HUES6 (cell line): ENCODE measurements around the gene TPM3.
"Not testable (repeated sequence)": the region's sequence is repeated elsewhere in the genome, so short reads cannot be mapped to it uniquely, and the experiment has no call there.

Source experiments
- H3K27ac ChIP-seq: 2 replicates; pipeline ENCODE4 v1.7.0; 2013; ENCODE audit warnings: low read depth, mild to moderate bottlenecking, low read length, inconsistent platforms
- H3K27me3 ChIP-seq: 2 replicates; pipeline ENCODE4 v1.6.1; 2013; ENCODE audit warnings: low read length; ENCODE audit not compliant: control insufficient read depth, insufficient read depth
- H3K36me3 ChIP-seq: 2 replicates; pipeline ENCODE4 v1.6.1; 2013; ENCODE audit warnings: low read length; ENCODE audit not compliant: control insufficient read depth, insufficient read depth
- H3K4me1 ChIP-seq: 2 replicates; pipeline ENCODE4 v1.6.1; 2013; ENCODE audit warnings: low read length; ENCODE audit not compliant: control insufficient read depth, insufficient read depth
- H3K4me3 ChIP-seq: 2 replicates; pipeline ENCODE4 v1.5.1; 2013; ENCODE audit warnings: low read depth, low read length
- H3K9ac ChIP-seq: one replicate; pipeline ENCODE4 v1.6.1; 2013; ENCODE audit warnings: mild to moderate bottlenecking, low read length
- H3K9me3 ChIP-seq: 2 replicates; pipeline ENCODE4 v1.6.1; 2013; ENCODE audit warnings: low read depth, low read length; ENCODE audit not compliant: control insufficient read depth, insufficient read depth

The TPM3 gene

DNA sequence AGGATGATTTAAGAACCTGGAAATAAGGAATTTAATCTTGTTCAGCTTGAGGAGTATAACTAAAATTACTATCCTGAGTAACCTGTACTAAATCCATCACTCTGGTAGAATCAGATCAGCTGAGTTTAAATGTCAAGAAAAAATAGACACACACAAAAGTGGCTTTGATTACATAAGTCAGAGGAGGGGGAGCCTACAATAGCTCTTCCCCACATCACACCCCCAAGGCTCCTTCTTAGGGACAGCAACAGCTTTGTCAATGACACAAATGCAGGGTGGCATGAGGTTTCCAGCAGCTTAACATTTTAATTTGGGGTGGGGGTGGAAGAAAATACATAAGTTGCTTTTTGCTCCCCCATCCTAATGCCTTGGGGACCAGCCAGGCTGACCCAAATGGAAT is 24.4 kb downstream of the TPM3 start:
- H3K36me3 ChIP-seq = peaks cover 99% of the 10 kb centered on the region
- H3K9ac ChIP-seq = no peak overlapping the region
- no peaks in the 10 kb centered on the region for H3K27me3 ChIP-seq
- no peak overlapping the region for H3K27ac ChIP-seq
- H3K9me3 ChIP-seq = no peaks in the 10 kb centered on the region
- no peaks in the 10 kb centered on the region for H3K4me1 ChIP-seq
- H3K4me3 ChIP-seq = no peak overlapping the region

DNA sequence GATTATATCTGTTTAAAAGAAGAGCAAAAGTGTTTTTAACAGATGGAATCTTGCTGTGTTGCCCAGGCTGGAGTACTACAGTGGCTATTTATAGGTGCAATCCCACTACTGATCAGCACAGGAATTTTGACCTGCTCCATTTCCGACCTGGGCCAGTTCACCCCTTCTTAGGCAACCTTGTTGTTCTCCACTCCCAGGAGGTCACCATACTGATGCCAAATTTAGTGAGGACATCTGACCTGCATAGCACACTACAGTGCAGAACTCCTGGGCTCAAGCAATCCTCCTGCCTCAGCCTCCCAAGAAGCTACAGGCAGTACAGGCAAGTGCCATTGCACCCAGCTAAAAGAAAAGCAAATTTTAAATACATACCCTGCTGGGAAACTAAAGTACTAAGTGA is 25.7 kb downstream of the TPM3 start:
- H3K4me3 ChIP-seq = no peak overlapping the region
- no peaks in the 10 kb centered on the region for H3K27me3 ChIP-seq
- H3K9me3 ChIP-seq = no peaks in the 10 kb centered on the region
- no peaks in the 10 kb centered on the region for H3K4me1 ChIP-seq
- H3K9ac ChIP-seq = no peak overlapping the region
- H3K27ac ChIP-seq = no peak overlapping the region
- peaks cover 99% of the 10 kb centered on the region for H3K36me3 ChIP-seq

DNA sequence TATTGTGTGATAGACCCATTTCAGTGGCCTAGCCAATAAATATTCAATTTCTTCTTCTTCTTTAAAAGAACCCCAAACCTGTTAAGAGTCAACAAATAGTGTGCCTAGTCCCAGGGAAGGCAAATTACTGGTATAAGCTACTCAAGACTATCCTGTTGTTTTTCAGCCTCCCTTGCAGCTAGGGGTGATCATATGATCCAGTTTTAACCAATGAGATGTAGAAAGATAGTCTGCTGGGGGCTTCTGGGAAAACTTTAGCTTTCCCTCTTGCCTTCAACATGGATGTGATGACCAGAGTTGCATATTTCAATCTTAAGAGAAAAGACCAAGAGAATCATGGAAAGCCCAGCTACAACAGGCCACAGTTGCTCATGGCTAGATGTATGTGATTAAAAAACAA is 32.3 kb downstream of the TPM3 start:
- Histone ChIP-seq H3K36me3 (peaks cover 77% of the 10 kb centered on the region), H3K27ac (no peak overlapping the region), H3K9me3 (no peaks in the 10 kb centered on the region), H3K4me3 (no peak overlapping the region), H3K9ac (no peak overlapping the region), H3K4me1 (peaks cover 12% of the 10 kb centered on the region), H3K27me3 (no peaks in the 10 kb centered on the region)

DNA sequence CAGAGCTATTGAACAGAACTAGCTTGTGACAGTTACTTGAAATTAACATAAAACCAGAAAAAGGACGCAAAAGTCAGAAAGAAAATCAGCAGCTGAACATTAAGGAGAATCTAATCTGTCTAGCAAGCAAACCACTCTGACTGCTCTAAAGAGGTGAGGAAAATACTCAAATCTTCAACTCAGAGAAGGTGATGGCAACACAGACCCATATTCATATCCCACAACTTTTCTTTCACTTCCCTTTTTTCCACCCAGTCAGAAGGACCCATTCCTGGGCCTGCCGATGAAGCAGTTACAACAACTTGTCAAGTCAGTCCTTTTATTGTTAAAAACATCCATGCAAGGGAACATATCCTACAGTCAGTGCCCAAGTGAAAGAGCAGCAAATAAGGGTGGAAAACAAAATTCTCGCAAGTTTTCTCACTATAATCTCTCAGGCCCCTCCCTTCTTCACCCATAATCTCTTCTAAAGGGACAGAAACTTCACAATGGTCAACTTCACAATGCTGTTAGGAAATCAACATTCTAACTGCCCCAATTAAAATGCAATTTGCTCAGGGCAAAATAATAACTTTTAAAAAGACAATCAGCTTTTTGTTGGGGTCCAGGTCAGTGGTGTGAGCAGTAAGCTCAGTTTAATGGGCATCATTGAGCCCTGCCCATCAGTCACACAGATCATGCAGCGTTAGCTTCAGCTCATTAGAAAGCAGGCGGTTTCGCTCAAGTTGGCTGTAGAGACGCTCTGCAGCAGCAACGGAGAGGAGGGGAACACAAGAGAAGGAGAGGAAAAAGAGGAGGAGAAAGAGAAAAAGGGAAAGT is 33.4 kb downstream of the TPM3 start:
- Histone ChIP-seq H3K27ac (no peak overlapping the region), H3K27me3 (no peaks in the 10 kb centered on the region), H3K4me3 (no peak overlapping the region), H3K36me3 (peaks cover 67% of the 10 kb centered on the region), H3K4me1 (peaks cover 15% of the 10 kb centered on the region), H3K9ac (no peak overlapping the region), H3K9me3 (no peaks in the 10 kb centered on the region)

DNA sequence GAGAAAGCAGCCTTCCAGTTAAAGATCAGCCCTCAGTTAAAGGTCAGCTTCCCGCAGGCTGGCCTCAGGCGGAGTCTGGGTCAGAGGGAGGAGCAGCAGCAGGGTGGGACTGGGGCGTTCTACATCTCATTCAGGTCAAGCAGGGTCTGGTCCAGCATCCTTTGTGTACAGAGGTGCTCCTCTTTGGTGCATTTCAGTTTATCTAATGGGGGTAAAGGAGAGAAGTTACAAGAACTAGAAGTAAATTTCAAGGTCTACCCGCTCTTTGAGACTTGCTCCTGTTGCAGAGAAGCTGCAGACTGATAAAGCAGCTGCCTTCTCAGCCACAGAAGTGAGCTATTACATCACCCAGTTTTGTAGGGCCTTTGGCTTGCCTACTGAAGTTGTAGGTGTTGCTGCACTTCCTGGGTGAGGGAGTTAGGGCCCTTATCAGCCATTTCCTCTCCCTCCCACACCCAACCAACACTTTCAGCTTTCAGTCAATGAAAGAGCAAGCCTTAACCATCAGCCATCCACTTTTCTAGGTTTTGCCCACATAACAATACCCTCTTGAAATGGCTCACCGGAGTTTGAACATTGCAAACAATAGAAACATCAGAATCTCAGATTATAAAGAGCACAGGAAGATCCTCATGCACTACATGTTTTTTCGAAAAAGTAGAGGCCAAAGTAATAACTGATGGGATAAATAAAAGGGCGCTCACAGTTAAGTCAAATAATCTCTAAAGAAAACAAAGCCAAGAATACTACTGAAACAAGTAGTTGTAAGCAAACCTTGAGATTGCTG is 34.2 kb downstream of the TPM3 start:
- H3K4me3 ChIP-seq = no peak overlapping the region
- H3K9me3 ChIP-seq = no peaks in the 10 kb centered on the region
- H3K27ac ChIP-seq = no peak overlapping the region
- no peak overlapping the region for H3K9ac ChIP-seq
- H3K4me1 ChIP-seq = peaks cover 15% of the 10 kb centered on the region
- H3K36me3 ChIP-seq = peaks cover 59% of the 10 kb centered on the region
- H3K27me3 ChIP-seq = no peaks in the 10 kb centered on the region

DNA sequence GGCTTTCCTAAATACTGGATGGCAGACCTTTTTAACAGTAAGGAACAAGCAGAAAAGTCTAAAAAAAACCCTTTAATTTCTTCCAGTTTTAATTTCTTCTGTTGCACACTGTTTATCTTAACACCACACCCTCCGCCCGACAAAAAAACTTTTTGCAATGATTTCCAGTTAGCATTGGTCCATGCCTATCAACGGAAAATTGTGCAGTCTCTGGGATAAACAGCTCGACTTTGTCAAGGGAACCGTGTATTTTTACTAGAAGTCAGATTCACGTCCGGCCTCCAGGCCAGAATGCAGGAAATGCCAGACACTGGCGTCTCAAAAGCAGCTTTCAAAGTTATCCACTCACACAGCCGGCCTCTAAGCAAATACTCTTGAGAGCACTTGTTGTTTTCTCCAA is 36.6 kb downstream of the TPM3 start:
- H3K27me3 ChIP-seq = no peaks in the 10 kb centered on the region
- no peak overlapping the region for H3K4me3 ChIP-seq
- peaks cover 35% of the 10 kb centered on the region for H3K36me3 ChIP-seq
- peaks cover 15% of the 10 kb centered on the region for H3K4me1 ChIP-seq
- no peaks in the 10 kb centered on the region for H3K9me3 ChIP-seq
- 0 out of 2 replicates have a peak overlapping the region, but pooled peaks have one; percentile 43 for H3K27ac ChIP-seq
- no peak overlapping the region for H3K9ac ChIP-seq

DNA sequence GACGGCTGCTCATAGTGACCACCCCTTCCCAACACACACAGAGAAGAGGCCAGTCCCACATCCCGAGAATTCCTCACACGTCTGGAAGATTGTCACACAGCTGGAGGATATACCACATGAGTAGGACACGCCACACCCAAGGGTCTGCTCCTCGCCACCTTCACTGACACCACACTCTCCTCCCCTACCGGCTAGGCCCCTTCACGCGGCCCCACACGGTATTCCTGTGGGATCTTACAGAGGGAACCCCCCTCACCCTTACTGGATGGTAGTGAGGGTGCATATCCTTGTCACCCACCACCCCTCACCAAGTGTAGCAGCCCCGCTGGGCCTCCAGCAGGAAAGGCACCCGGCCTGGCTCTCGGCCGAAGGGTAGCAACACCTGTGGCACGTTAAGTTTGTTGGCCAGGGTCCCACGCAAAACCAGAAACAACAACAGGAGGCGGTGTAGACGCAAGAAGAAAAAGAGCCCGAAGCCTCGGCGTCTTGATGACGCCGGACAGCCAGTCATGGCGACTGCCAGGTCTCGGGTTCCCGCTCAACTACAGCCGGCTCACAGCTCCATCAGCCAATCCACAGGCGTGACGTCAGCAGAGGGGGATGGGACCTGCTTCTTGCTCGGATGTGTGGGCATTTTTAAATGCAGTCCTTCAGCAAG is 37.2 kb downstream of the TPM3 start, which contains the start of gene NUP210L:
TSS of gene NUP210L (minus strand) at position 540 of the 658 bp plus-strand sequence.
- Histone ChIP-seq H3K27ac (0 out of 2 replicates have a peak within 1 kb of the TSS, but pooled peaks have one; percentile 43), H3K9me3 (no peaks in the 10 kb centered on the region), H3K4me1 (peaks cover 15% of the 10 kb centered on the region), H3K27me3 (no peaks in the 10 kb centered on the region), H3K36me3 (peaks cover 29% of the 10 kb centered on the region), H3K4me3 (peak within 1 kb of the TSS; percentile 8; the same call in 1 of the 2 replicates), H3K9ac (peak within 1 kb of the TSS; percentile 8)

DNA sequence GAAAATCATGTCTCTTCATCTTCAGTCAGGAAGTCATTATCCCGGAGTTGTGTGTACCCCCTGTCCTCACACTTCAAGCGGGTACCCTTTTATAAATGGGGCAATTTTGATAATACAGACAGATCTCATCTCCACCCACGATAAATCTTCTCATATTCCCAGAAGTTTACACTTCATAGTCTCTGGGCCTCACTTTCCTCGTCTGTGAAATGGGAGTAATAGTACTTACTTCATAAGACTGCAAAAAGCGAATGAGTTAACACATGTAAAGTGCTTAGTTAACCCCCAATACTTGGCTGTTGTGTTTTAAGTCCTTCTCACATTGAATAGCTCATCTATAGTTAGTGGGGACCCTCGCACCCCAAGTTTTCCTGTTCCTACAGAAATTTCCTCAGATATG is 37.8 kb downstream of the TPM3 start:
- Histone ChIP-seq H3K36me3 (peaks cover 23% of the 10 kb centered on the region), H3K9me3 (no peaks in the 10 kb centered on the region), H3K4me1 (peaks cover 15% of the 10 kb centered on the region), H3K27ac (no peak overlapping the region), H3K9ac (no peak overlapping the region), H3K27me3 (no peaks in the 10 kb centered on the region), H3K4me3 (no peak overlapping the region)

DNA sequence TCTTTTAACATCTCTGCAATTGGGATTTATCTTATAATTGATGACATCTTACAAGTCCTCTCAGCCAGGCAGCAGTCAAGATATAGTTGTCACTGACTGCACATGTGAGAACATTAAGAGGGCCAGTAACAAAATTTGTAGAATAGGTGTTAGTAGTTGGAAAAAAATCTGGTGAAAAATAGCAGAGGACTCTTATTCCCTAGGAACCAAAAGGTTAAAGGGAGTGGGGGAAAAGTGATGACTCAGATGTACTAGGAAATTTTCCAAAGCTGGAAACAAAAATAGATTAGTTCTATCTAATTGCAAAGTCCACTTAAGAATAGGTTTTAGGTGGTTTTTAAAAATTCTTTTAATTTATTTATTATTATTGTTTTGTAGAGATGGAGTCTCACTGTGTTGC is 40.6 kb downstream of the TPM3 start:
- H3K36me3 ChIP-seq = no peaks in the 10 kb centered on the region
- H3K4me1 ChIP-seq = peaks cover 10% of the 10 kb centered on the region
- H3K27ac ChIP-seq = no peak overlapping the region
- H3K9ac ChIP-seq = no peak overlapping the region
- H3K27me3 ChIP-seq = no peaks in the 10 kb centered on the region
- no peak overlapping the region for H3K4me3 ChIP-seq
- no peaks in the 10 kb centered on the region for H3K9me3 ChIP-seq

DNA sequence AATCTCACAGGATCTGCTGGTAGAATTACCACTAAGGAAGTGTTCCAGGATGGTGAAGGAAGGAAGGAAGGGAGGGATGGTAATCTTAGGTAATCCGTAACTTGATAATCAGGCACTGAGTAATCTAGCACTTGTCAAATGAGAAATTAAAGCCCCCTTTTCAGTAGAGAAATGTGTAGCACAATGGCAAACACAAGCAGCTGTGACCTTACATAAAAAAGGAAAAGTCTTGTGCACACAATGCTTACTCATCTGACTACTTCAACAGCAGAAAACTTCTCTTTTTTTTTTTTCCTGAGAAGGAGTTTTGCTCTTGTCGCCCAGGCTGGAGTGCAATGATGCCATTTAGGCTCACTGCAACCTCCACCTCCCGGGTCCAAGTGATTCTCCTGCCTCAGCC is 43.1 kb downstream of the TPM3 start:
- Histone ChIP-seq H3K9ac (no peak overlapping the region), H3K4me3 (no peak overlapping the region), H3K27ac (no peak overlapping the region), H3K36me3 (no peaks in the 10 kb centered on the region), H3K27me3 (no peaks in the 10 kb centered on the region), H3K9me3 (no peaks in the 10 kb centered on the region), H3K4me1 (no peaks in the 10 kb centered on the region)

DNA sequence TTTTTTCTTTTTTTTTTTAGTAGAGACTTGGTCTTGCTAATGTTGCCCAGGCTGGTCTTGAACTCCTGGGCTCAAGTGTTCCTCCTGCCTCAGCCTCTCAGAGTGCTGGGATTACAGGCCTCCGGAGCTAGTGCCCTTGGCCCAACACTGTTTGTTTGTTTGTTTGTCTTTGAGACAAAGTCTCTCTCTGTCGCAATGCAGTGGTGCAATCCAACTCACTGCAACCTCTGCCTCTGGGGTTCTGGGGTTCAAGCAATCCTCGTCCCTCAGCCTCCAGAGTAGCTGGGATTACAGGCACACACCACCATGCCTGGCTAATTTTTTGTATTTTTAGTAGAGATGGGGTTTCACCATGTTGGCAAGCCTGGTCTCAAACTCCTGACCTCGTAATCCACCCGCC is 44.4 kb downstream of the TPM3 start:
- not testable (repeated sequence) for H3K27ac ChIP-seq, H3K27me3 ChIP-seq, H3K9ac ChIP-seq, H3K4me1 ChIP-seq, H3K9me3 ChIP-seq, H3K4me3 ChIP-seq, H3K36me3 ChIP-seq
